ENCODE data around the gene WWC2.
"Not testable (repeated sequence)": the region's sequence is repeated elsewhere in the genome, so short reads cannot be mapped to it uniquely, and the experiment has no call there.

The WWC2 gene

GRCh38 chr4:183142571-183143550, 43.8 kb downstream of the WWC2 start:
- no peak for DNase-seq (ENCODE audit: low spot score)

GRCh38 chr4:183144787-183145186, 45.7 kb downstream of the WWC2 start:
- DNase-seq (ENCODE audit: low spot score): no peak

GRCh38 chr4:183145773-183146172, 46.7 kb downstream of the WWC2 start:
- no peak for DNase-seq (ENCODE audit: low spot score)

GRCh38 chr4:183146478-183146877, 47.4 kb downstream of the WWC2 start:
- no peak for DNase-seq (ENCODE audit: low spot score)

DNA sequence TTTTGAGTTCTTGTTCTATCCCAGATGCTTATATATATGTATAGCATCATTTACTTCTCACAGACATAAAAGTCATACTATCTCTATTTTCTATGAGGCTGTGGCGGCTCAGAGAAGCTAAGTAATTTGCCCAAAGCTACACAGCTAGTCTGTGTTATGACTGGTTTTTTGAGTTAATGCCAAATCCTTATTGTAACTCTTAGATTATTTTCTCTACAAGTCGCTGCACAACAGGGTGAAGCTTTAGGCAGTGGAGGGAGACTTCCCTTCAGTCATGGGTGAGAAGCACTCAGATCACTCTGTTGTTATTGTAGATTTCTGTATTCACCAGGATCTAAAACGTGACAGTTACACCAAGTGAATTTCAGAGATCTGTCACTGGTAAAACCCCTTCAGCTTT, 48.1 kb downstream of the WWC2 start:
- DNase-seq (ENCODE audit: low spot score): no peak

DNA sequence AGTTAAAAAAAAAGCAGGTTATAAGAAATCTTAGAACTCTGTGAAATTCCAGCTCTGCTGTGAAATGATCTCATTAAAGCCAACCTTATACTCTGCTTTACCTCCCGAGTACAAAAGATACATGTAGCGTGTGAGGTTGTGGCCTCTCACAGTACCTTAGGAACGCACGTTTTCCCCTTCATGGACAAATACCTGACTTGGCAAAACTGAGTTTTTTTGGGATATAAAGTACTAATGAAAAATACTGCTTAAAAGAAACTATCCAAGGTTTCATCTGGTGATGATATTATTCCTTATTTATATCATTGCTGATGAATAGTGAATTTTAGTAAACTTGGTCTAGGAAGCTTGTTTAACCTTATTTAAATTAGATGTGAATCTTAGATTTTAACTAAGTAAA, 48.9 kb downstream of the WWC2 start:
- DNase-seq (ENCODE audit: low spot score): no peak

DNA sequence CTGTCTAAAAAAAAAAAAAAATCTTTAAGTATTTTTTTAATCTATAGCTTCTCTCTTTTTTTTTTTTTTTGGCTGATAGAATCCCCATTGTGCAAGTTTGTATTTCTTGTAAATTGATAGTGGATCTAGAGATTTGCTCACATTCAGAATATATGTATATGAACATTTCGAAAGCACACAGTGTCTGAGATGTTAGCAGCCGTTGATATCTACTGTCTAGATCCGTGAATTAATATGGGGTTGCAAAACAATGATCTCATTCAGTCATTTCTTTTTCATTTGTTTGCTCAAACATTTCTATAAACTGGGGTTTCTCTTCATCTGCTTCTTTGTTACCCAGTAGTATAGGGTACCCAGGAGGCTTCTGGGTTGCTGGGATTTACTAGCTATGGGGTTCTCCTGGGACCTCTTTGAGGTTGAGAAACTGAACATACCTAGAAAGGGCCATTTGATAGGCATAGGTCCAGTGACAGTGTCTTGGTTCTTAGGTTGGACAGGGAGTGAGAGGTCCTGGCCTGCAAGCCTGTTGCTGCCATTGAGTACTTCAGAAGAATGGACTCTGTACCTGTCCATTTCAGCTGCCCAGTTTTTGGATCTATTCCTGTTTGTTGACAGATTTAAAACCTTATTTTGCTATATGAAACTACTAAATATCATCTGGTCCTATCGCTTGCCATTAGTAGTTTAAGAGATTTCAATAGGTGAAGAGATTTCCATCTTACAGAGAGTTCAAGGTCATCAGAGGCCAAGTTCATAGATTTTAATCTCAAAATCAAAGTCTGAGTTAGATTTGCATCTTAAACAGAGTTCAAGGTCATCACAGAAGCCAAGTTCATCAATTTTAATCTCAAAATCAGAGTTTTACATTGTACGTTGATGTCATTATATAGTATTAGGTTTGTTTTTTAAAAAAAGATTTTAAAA, 50.8 kb downstream of the WWC2 start:
- DNase-seq (ENCODE audit: low spot score): no peak

GRCh38 chr4:183150664-183151063, 51.6 kb downstream of the WWC2 start:
- not testable (repeated sequence) for DNase-seq (ENCODE audit: low spot score)

GRCh38 chr4:183152232-183152631, 53.2 kb downstream of the WWC2 start:
- DNase-seq (ENCODE audit: low spot score): not testable (repeated sequence)

GRCh38 chr4:183153190-183153916, 54.3 kb downstream of the WWC2 start:
- no peak for DNase-seq (ENCODE audit: low spot score)

DNA sequence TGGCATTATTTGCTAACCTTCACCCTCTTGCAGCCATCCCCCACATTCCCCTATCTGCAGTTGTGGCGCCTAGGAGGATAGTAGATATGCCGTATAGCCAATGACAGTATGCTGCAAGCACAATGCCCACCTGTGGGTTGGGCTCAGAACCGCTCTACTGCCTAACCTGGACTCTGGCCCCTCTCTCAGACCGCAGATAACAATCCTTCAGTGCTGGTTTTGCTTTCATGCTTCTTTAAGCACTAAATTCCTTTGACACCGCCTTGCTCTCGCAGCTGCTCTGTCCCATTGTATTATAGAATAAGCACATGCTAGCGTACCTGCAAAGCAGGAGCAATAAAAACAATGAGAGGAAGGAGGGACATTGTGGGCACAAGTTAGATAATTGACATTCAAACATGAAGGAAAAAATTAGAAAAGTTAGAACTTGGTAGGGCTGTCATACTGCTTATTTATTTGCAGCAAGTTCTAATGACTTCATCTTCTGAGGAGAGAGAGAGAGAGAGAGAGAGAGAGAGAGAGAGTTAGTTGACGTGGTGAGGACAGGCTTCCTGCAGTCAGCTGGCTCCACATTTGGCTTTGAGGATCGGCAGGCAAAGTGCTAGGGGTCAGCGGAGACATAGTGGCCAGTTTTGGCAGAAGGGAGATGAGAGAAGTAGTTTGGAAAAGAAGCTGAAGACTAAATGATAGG, 55.8 kb downstream of the WWC2 start:
- no peak for DNase-seq (ENCODE audit: low spot score)

GRCh38 chr4:183155450-183156184, 56.6 kb downstream of the WWC2 start:
- no peak for DNase-seq (ENCODE audit: low spot score)

DNA sequence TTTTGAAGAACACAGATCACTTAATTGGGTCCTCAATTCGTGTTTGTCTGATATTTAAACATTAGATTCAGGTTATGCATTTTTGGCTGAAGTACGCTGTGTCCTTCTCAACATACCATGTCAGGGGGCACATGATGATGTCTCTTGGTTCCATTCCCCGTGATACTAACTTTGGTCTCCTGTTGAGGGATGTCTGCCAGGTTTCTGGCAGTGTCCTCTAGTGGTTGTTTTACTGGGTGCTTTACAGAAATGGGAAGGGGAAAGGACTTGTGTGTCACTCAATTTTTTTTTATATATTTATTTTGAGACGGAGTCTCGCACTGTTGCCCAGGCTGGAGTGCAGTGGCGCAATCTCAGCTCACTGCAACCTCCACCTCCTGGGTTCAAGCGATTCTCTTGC, 58.2 kb downstream of the WWC2 start:
- DNase-seq (ENCODE audit: low spot score): no peak

DNA sequence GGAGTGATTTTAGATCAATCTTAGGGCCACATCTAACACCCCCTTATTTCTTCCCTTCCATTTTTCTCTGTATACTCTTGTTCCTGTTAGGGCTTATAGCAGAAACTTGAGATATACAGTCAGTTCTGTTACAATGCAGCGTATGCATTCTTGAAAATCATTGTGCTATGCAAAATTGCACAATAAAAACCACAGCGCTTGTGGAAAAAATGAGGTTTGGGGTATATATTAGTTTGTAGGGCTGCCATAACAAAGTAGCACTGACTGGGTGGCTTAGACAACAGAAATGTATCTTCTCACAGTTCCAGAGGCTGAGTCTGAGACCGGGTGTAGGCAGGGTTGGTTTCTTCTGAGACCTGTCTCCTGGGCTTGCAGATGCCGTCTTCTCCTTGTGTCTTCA, 59.0 kb downstream of the WWC2 start:
- no peak for DNase-seq (ENCODE audit: low spot score)

- DNase-seq (ENCODE audit: low spot score): no peak
Measured at GRCh38 chr4:183161630-183162029, 62.6 kb downstream of the WWC2 start.

- no peak for DNase-seq (ENCODE audit: low spot score)
Measured at GRCh38 chr4:183163135-183163534, 64.1 kb downstream of the WWC2 start.

GRCh38 chr4:183164963-183165362, 65.9 kb downstream of the WWC2 start:
- DNase-seq (ENCODE audit: low spot score): no peak

DNA sequence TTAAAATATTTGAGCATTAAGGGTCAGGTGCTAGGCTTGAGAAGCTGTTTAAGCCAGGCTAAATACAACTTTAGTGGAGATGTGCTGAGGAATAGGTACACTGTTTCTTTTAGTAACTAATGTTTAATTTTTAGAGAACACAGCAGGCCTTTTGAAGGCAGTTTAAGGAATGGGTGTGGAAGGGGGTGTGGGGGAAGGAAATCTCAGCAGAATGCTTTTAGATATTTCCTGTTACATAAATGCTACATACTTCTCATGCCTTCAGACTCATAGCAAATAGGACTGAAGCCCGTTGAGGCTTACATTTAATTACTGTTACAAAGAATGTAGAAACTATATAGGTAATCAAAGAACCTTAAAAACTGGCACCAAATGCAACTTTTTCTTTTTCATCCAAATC, 66.3 kb downstream of the WWC2 start:
- DNase-seq (ENCODE audit: low spot score): no peak

DNA sequence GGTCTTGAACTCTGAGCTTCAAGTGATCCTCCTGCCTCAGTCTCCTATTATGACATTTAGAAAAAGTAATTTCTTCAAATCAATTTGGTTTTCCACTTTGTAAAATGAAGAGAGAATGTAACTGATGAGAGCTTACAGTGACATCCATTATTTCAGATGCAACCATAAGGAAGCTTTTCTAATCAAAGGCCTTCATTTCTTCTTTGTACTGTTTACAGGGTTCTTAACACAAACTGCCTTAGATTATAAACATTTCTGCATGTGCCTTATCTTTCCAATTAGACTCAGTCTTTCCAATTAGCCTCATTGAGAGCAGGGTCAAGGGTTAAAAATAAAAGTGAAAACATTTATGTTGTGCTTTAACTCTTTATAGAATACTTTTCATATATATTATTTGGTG, 71.8 kb downstream of the WWC2 start:
- DNase-seq (ENCODE audit: low spot score): no peak

DNA sequence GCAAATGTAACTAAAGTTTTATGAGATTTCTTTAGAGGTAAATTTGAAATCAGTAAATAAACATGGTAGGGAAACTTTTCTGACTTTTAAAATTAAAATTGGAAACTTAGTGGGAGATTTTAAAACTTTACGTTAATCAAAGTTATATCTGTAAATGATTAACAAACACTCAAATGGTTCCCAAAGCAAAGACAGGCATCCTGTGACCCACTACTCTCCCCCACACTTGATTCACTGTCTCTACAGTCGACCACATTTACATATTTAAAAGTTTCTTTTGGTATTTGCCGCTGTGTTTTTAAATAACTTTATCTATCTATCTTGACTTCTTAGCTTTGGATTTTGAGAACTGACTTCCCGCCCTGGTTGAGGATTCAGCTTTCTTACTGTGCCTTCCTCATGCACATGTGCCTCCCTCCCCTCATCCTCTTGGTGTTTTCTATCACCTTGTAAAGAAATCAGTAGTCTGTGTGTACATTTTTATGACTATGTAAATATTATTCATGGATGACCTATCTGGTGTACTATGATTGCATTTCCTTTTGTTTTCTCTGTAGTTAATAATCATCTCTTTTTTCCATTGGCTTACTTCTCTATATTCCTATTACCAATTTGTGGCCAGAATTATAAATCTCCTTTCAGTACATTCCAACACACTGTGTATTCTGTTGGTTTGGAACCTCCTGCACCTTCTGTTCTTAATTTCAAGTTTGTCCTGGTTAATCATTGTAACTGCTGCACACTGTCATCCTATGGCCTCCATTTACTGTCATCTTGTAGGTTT, 72.6 kb downstream of the WWC2 start:
- DNase-seq (ENCODE audit: low spot score): no peak
